ENCODE data around the gene POU5F1. TPM values are rescaled to one million over a fixed set of nuclear protein-coding genes. Genes with fewer than 3 reads are reported as not detected.
A peak's percentile ranks its signal among the peaks of the same experiment; 100 is the strongest.

The POU5F1 gene
- total and polyA plus RNA-seq, 9 of the 15 experiments (the other 6 are each of a cell fraction or from before 2014, with no cell fraction given) = 0.06 to 2.0 (median 0.10) TPM; not detected in 6

DNA sequence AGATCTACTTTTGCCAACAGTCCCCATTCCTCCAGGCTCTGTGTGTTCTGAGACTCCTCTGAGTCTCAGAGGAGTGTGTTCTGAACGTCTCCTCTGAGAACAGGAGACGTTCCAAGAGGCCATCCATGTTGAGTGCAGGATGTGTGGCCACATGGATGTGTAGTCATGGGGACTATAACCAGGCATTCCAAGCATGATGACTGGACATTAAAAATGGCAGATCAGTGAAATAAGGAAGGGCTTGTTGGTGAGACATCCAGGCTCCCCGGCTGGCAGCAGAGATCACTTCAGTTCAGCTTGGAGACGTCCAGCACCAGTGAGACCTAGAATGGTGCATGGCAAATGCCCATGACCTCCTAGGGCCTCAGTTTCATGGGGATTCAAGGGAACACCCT lies 34.3 kb upstream of the POU5F1 start:
- BruUV-seq (replicated peaks) = no TSS peak
- in situ Hi-C loops (cut with MboI) = no loop called here
- POLR2A ChIA-PET = interaction anchor here (0.9 kb wide), 1 partner anchor 68 kb away, joined by 3 read pairs; no protein-coding TSS in a partner anchor

More for the DNA sequence above, 34.3 kb upstream of the POU5F1 start:
- DNase-seq (ENCODE audit: extremely low read depth in 1 of 4, low spot score in 3 of 4) = no peak
- intact Hi-C loops (cut with micrococcal nuclease) = loop anchor here (10.0 kb wide), 1 partner anchor 50 kb away; no protein-coding TSS in a partner anchor
- peak; percentile 3; the same call in 1 of the 3 replicates for ATAC-seq
- no peak overlapping the region for H2AFZ ChIP-seq (ENCODE audit: low read depth, low read length)
- H3K4me2 ChIP-seq (ENCODE audit: insufficient read depth, low read length) = no peak overlapping the region
- FAIRE-seq = no peak
- CTCF ChIA-PET (ENCODE audit: low intra/inter-chr PET ratio) = no interaction called here
- WGBS (ENCODE audit: insufficient coverage, low coverage, missing lambda C conversion rate) = 64% methylated on average over 4 of the region's 4 CpGs
- H3K79me2 ChIP-seq (ENCODE audit: control insufficient read depth, insufficient read depth, low read length) = peaks cover 7% of the 10 kb centered on the region; the same call in 2 of the 3 replicates
- H3K4me3 ChIP-seq = no peak overlapping the region
- H3K9ac ChIP-seq (ENCODE audit: insufficient read depth in 1 of 2, low read depth in 2 of 2, low read length in 2 of 2) = no peak overlapping the region
- H3K4me1 ChIP-seq (replicated peaks in 1 of 2; ENCODE audit: control insufficient read depth in 2 of 2, insufficient read depth in 2 of 2, low read length in 2 of 2) = peaks cover 8 to 18% of the 10 kb centered on the region in 2 experiments; a peak in 4 of 5 replicates
- H3K27me3 ChIP-seq (ENCODE audit: control insufficient read depth in 2 of 2, insufficient read depth in 2 of 2, low read length in 2 of 2) = no peaks in the 10 kb centered on the region; a peak in 2 of 5 replicates
- peak; percentile 46; the same call in 1 of the 2 replicates for TF ChIP-seq MAFG (tag; conservative IDR thresholded peaks at IDR 0.05)
- TF ChIP-seq, protein P1, sequence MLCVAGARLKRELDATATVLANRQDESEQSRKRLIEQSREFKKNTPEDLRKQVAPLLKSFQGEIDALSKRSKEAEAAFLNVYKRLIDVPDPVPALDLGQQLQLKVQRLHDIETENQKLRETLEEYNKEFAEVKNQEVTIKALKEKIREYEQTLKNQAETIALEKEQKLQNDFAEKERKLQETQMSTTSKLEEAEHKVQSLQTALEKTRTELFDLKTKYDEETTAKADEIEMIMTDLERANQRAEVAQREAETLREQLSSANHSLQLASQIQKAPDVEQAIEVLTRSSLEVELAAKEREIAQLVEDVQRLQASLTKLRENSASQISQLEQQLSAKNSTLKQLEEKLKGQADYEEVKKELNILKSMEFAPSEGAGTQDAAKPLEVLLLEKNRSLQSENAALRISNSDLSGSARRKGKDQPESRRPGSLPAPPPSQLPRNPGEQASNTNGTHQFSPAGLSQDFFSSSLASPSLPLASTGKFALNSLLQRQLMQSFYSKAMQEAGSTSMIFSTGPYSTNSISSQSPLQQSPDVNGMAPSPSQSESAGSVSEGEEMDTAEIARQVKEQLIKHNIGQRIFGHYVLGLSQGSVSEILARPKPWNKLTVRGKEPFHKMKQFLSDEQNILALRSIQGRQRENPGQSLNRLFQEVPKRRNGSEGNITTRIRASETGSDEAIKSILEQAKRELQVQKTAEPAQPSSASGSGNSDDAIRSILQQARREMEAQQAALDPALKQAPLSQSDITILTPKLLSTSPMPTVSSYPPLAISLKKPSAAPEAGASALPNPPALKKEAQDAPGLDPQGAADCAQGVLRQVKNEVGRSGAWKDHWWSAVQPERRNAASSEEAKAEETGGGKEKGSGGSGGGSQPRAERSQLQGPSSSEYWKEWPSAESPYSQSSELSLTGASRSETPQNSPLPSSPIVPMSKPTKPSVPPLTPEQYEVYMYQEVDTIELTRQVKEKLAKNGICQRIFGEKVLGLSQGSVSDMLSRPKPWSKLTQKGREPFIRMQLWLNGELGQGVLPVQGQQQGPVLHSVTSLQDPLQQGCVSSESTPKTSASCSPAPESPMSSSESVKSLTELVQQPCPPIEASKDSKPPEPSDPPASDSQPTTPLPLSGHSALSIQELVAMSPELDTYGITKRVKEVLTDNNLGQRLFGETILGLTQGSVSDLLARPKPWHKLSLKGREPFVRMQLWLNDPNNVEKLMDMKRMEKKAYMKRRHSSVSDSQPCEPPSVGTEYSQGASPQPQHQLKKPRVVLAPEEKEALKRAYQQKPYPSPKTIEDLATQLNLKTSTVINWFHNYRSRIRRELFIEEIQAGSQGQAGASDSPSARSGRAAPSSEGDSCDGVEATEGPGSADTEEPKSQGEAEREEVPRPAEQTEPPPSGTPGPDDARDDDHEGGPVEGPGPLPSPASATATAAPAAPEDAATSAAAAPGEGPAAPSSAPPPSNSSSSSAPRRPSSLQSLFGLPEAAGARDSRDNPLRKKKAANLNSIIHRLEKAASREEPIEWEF (CRISPR knock-in tag; IDR thresholded peaks at IDR 0.05) = no peak
- no peak for TF ChIP-seq SAFB (IDR thresholded peaks at IDR 0.05; ENCODE audit: borderline replicate concordance, low read depth, low read length)
- 0 out of 2 replicates have a peak, but pooled peaks have one; percentile 38 for TF ChIP-seq PRMT5 (CRISPR knock-in tag; IDR thresholded peaks at IDR 0.05)
- no peak for TF ChIP-seq ZNF444 (CRISPR knock-in tag; IDR thresholded peaks at IDR 0.05)
- no peak for TF ChIP-seq NFRKB (IDR thresholded peaks at IDR 0.05; ENCODE audit: low read depth)
- peak; percentile 35; the same call in 1 of the 2 replicates for TF ChIP-seq RFX1 (IDR thresholded peaks at IDR 0.05)
- no peak for TF ChIP-seq RB1 (IDR thresholded peaks at IDR 0.05; ENCODE audit: low read depth)
- 0 out of 2 replicates have a peak, but pooled peaks have one; percentile 14 for TF ChIP-seq ZNF316 (IDR thresholded peaks at IDR 0.05)
- TF ChIP-seq POLR2A (conservative IDR thresholded peaks at IDR 0.05) = 0 out of 2 replicates have a peak, but pooled peaks have one; percentile 25
- H3K36me3 ChIP-seq (ENCODE audit: control insufficient read depth, insufficient read depth, low read length) = peaks cover 4% of the 10 kb centered on the region; the same call in 1 of the 3 replicates
- H3K27ac ChIP-seq (ENCODE audit: extremely low read depth, low read depth, low read length) = no peak overlapping the region
- H3K9me1 ChIP-seq (ENCODE audit: control insufficient read depth, insufficient read depth, low read length) = no peaks in the 10 kb centered on the region
- no peaks in the 10 kb centered on the region for H3K9me3 ChIP-seq (replicated peaks; ENCODE audit: control insufficient read depth, insufficient read depth, low read depth, low read length)
- no peaks in the 10 kb centered on the region for H4K20me1 ChIP-seq (replicated peaks; ENCODE audit: control insufficient read depth, insufficient read depth, low read length)
